Measurements from ENCODE around the gene DLEC1.

DLEC1 gene

GRCh38 chr3:38000242-38000916, 38.6 kb upstream of the DLEC1 start:
- TF ChIP-seq PPARA (CRISPR knock-in tag; IDR thresholded peaks at IDR 0.05; ENCODE audit: borderline replicate concordance) = no peak
- no peak for TF ChIP-seq ESRRG (CRISPR knock-in tag; IDR thresholded peaks at IDR 0.05)
- no peak for TF ChIP-seq ZC3H10 (CRISPR knock-in tag; IDR thresholded peaks at IDR 0.05)
- TF ChIP-seq TOX (CRISPR knock-in tag; IDR thresholded peaks at IDR 0.05; ENCODE audit: borderline replicate concordance) = no peak
- ATAC-seq = no peak

- no peak for ATAC-seq
- TF ChIP-seq ESRRG (CRISPR knock-in tag; IDR thresholded peaks at IDR 0.05) = no peak
- no peak for TF ChIP-seq PATZ1 (CRISPR knock-in tag; IDR thresholded peaks at IDR 0.05; ENCODE audit: borderline replicate concordance)
- no peak for TF ChIP-seq TOX (CRISPR knock-in tag; IDR thresholded peaks at IDR 0.05; ENCODE audit: borderline replicate concordance)
- TF ChIP-seq RARB (CRISPR knock-in tag; IDR thresholded peaks at IDR 0.05) = no peak
- no peak for TF ChIP-seq SNAI2 (CRISPR knock-in tag; IDR thresholded peaks at IDR 0.05)
- TF ChIP-seq OSR1 (CRISPR knock-in tag; IDR thresholded peaks at IDR 0.05) = no peak
- TF ChIP-seq ARNTL (CRISPR knock-in tag; IDR thresholded peaks at IDR 0.05; ENCODE audit: borderline replicate concordance, low read depth) = no peak
- no peak for TF ChIP-seq ZNF8 (CRISPR knock-in tag; IDR thresholded peaks at IDR 0.05)
- no peak for TF ChIP-seq CSRNP3 (CRISPR knock-in tag; IDR thresholded peaks at IDR 0.05)
- no peak for TF ChIP-seq CREB5 (CRISPR knock-in tag; IDR thresholded peaks at IDR 0.05; ENCODE audit: low read depth)
- no peak for TF ChIP-seq ISL1 (CRISPR knock-in tag; IDR thresholded peaks at IDR 0.05)
- TF ChIP-seq ZNF565 (CRISPR knock-in tag; conservative IDR thresholded peaks at IDR 0.05; ENCODE audit: low read depth) = no peak
- TF ChIP-seq ZFP30 (CRISPR knock-in tag; IDR thresholded peaks at IDR 0.05) = no peak
- TF ChIP-seq POU6F1 (CRISPR knock-in tag; IDR thresholded peaks at IDR 0.05; ENCODE audit: borderline replicate concordance, low read depth) = no peak
- no peak for TF ChIP-seq TSHZ2 (CRISPR knock-in tag; IDR thresholded peaks at IDR 0.05)
- no peak for TF ChIP-seq TCF4 (CRISPR knock-in tag; IDR thresholded peaks at IDR 0.05; ENCODE audit: borderline replicate concordance)
- TF ChIP-seq BACH2 (CRISPR knock-in tag; IDR thresholded peaks at IDR 0.05; ENCODE audit: borderline replicate concordance) = no peak
- TF ChIP-seq ZFP3 (CRISPR knock-in tag; IDR thresholded peaks at IDR 0.05) = no peak
- no peak for TF ChIP-seq ZNF70 (CRISPR knock-in tag; IDR thresholded peaks at IDR 0.05)
- TF ChIP-seq PPARA (CRISPR knock-in tag; IDR thresholded peaks at IDR 0.05; ENCODE audit: borderline replicate concordance) = no peak
Measured at GRCh38 chr3:38000965-38001455, 38.0 kb upstream of the DLEC1 start.

Measured in SK-N-SH treated with all-trans-retinoic acid at 6 μM for 48 hours (cell line).